ENCODE data around the gene MED22.
"Not testable (repeated sequence)": the region's sequence is repeated elsewhere in the genome, so short reads cannot be mapped to it uniquely, and the experiment has no call there.

MED22 gene

GRCh38 chr9:133327021-133327420, 20.9 kb downstream of the MED22 start:
- peaks cover 16% of the 10 kb centered on the region for H3K9me3 ChIP-seq (ENCODE audit: insufficient read depth, low read depth, low read length)
- not testable (repeated sequence) for H3K4me2 ChIP-seq (ENCODE audit: low read length); H4K8ac ChIP-seq (ENCODE audit: low read depth, low read length); H2AK5ac ChIP-seq (ENCODE audit: low read length); H3K4me3 ChIP-seq (ENCODE audit: low read depth, low read length); H2BK120ac ChIP-seq (ENCODE audit: insufficient read depth, low read length, poor library complexity); H3K18ac ChIP-seq (ENCODE audit: low read length); H3K4ac ChIP-seq (ENCODE audit: low read depth, low read length); H3K4me1 ChIP-seq (ENCODE audit: control insufficient read depth in 1 of 2, insufficient read depth in 2 of 2, low read length in 2 of 2); H3K14ac ChIP-seq (ENCODE audit: low read length); H3K27ac ChIP-seq (ENCODE audit: low read depth, low read length); H4K91ac ChIP-seq (ENCODE audit: low read depth, low read length); H3K79me2 ChIP-seq (ENCODE audit: control insufficient read depth, insufficient read depth, low read length, poor library complexity); H3K79me1 ChIP-seq (ENCODE audit: low read length); H4K12ac ChIP-seq (ENCODE audit: low read depth, low read length); H3K27me3 ChIP-seq (ENCODE audit: insufficient read depth, low read length); DNase-seq; H2BK12ac ChIP-seq (ENCODE audit: low read length); H3K23ac ChIP-seq (ENCODE audit: low read length); H2AFZ ChIP-seq (ENCODE audit: insufficient read depth, low read length, poor library complexity); H2BK5ac ChIP-seq (ENCODE audit: low read depth, low read length, poor library complexity); H3K9ac ChIP-seq (ENCODE audit: low read length)
- peaks cover 11 to 14% of the 10 kb centered on the region in 2 experiments for H3K36me3 ChIP-seq (ENCODE audit: control insufficient read depth in 1 of 2, insufficient read depth in 2 of 2, low read length in 2 of 2)
- no CpG with 5 or more reads among the region's 6 CpGs for WGBS (ENCODE audit: extremely low coverage, insufficient coverage, insufficient read length)

GRCh38 chr9:133323991-133324703, 23.8 kb downstream of the MED22 start:
- Histone ChIP-seq H3K79me2 (ENCODE audit: control insufficient read depth, insufficient read depth, low read length, poor library complexity) (no peaks in the 10 kb centered on the region), H2BK5ac (ENCODE audit: low read depth, low read length, poor library complexity) (no peak overlapping the region), H3K14ac (ENCODE audit: low read length) (no peak overlapping the region), H2AK5ac (ENCODE audit: low read length) (no peak overlapping the region), H3K23ac (ENCODE audit: low read length) (no peak overlapping the region), H4K8ac (ENCODE audit: low read depth, low read length) (no peak overlapping the region), H2BK12ac (ENCODE audit: low read length) (no peak overlapping the region), H3K27ac (ENCODE audit: low read depth, low read length) (no peak overlapping the region), H3K9me3 (ENCODE audit: insufficient read depth, low read depth, low read length) (peaks cover 16% of the 10 kb centered on the region), H2BK120ac (ENCODE audit: insufficient read depth, low read length, poor library complexity) (no peak overlapping the region), H4K12ac (ENCODE audit: low read depth, low read length) (no peak overlapping the region), H3K36me3 (ENCODE audit: control insufficient read depth in 1 of 2, insufficient read depth in 2 of 2, low read length in 2 of 2) (no peaks in the 10 kb centered on the region), H3K79me1 (ENCODE audit: low read length) (no peaks in the 10 kb centered on the region), H3K27me3 (ENCODE audit: insufficient read depth, low read length) (no peaks in the 10 kb centered on the region), H3K4me2 (ENCODE audit: low read length) (no peak overlapping the region), H4K91ac (ENCODE audit: low read depth, low read length) (no peak overlapping the region), H2AFZ (ENCODE audit: insufficient read depth, low read length, poor library complexity) (no peak overlapping the region), H3K9ac (ENCODE audit: low read length) (no peak overlapping the region), H3K4me1 (ENCODE audit: control insufficient read depth in 1 of 2, insufficient read depth in 2 of 2, low read length in 2 of 2) (no peaks in the 10 kb centered on the region), H3K18ac (ENCODE audit: low read length) (no peak overlapping the region), H3K4ac (ENCODE audit: low read depth, low read length) (no peak overlapping the region), H3K4me3 (ENCODE audit: low read depth, low read length) (no peak overlapping the region)
- no CpG with 5 or more reads among the region's 13 CpGs for WGBS (ENCODE audit: extremely low coverage, insufficient coverage, insufficient read length)
- no peak for DNase-seq

GRCh38 chr9:133323211-133323610, 24.7 kb downstream of the MED22 start:
- no peak overlapping the region for H3K27ac ChIP-seq (ENCODE audit: low read depth, low read length)
- H4K12ac ChIP-seq (ENCODE audit: low read depth, low read length): no peak overlapping the region
- no peaks in the 10 kb centered on the region for H3K4me1 ChIP-seq (ENCODE audit: control insufficient read depth in 1 of 2, insufficient read depth in 2 of 2, low read length in 2 of 2)
- H3K79me2 ChIP-seq (ENCODE audit: control insufficient read depth, insufficient read depth, low read length, poor library complexity): no peaks in the 10 kb centered on the region
- H4K8ac ChIP-seq (ENCODE audit: low read depth, low read length): no peak overlapping the region
- no peak overlapping the region for H3K23ac ChIP-seq (ENCODE audit: low read length)
- H2BK12ac ChIP-seq (ENCODE audit: low read length): no peak overlapping the region
- H3K18ac ChIP-seq (ENCODE audit: low read length): no peak overlapping the region
- H3K9ac ChIP-seq (ENCODE audit: low read length): no peak overlapping the region
- no peaks in the 10 kb centered on the region for H3K27me3 ChIP-seq (ENCODE audit: insufficient read depth, low read length)
- no peak for DNase-seq
- H3K4me2 ChIP-seq (ENCODE audit: low read length): no peak overlapping the region
- H2BK5ac ChIP-seq (ENCODE audit: low read depth, low read length, poor library complexity): no peak overlapping the region
- H3K79me1 ChIP-seq (ENCODE audit: low read length): no peaks in the 10 kb centered on the region
- no peak overlapping the region for H3K14ac ChIP-seq (ENCODE audit: low read length)
- no peaks in the 10 kb centered on the region for H3K36me3 ChIP-seq (ENCODE audit: control insufficient read depth in 1 of 2, insufficient read depth in 2 of 2, low read length in 2 of 2)
- H3K4ac ChIP-seq (ENCODE audit: low read depth, low read length): no peak overlapping the region
- H2AK5ac ChIP-seq (ENCODE audit: low read length): no peak overlapping the region
- no peak overlapping the region for H3K4me3 ChIP-seq (ENCODE audit: low read depth, low read length)
- H2BK120ac ChIP-seq (ENCODE audit: insufficient read depth, low read length, poor library complexity): no peak overlapping the region
- no peak overlapping the region for H2AFZ ChIP-seq (ENCODE audit: insufficient read depth, low read length, poor library complexity)
- peaks cover 16% of the 10 kb centered on the region for H3K9me3 ChIP-seq (ENCODE audit: insufficient read depth, low read depth, low read length)
- WGBS (ENCODE audit: extremely low coverage, insufficient coverage, insufficient read length): no CpG with 5 or more reads among the region's 10 CpGs
- H4K91ac ChIP-seq (ENCODE audit: low read depth, low read length): no peak overlapping the region

- Histone ChIP-seq H3K4me3 (ENCODE audit: low read depth, low read length) (no peak overlapping the region), H3K27ac (ENCODE audit: low read depth, low read length) (no peak overlapping the region), H4K8ac (ENCODE audit: low read depth, low read length) (no peak overlapping the region), H3K9me3 (ENCODE audit: insufficient read depth, low read depth, low read length) (peaks cover 16% of the 10 kb centered on the region), H4K12ac (ENCODE audit: low read depth, low read length) (no peak overlapping the region), H3K36me3 (ENCODE audit: control insufficient read depth in 1 of 2, insufficient read depth in 2 of 2, low read length in 2 of 2) (no peaks in the 10 kb centered on the region), H3K18ac (ENCODE audit: low read length) (no peak overlapping the region), H3K4ac (ENCODE audit: low read depth, low read length) (no peak overlapping the region), H2BK120ac (ENCODE audit: insufficient read depth, low read length, poor library complexity) (no peak overlapping the region), H3K4me1 (ENCODE audit: control insufficient read depth in 1 of 2, insufficient read depth in 2 of 2, low read length in 2 of 2) (no peaks in the 10 kb centered on the region), H4K91ac (ENCODE audit: low read depth, low read length) (no peak overlapping the region), H3K79me2 (ENCODE audit: control insufficient read depth, insufficient read depth, low read length, poor library complexity) (no peaks in the 10 kb centered on the region), H3K79me1 (ENCODE audit: low read length) (no peaks in the 10 kb centered on the region), H2BK5ac (ENCODE audit: low read depth, low read length, poor library complexity) (no peak overlapping the region), H3K4me2 (ENCODE audit: low read length) (no peak overlapping the region), H3K27me3 (ENCODE audit: insufficient read depth, low read length) (no peaks in the 10 kb centered on the region), H2BK12ac (ENCODE audit: low read length) (no peak overlapping the region), H2AK5ac (ENCODE audit: low read length) (no peak overlapping the region), H3K23ac (ENCODE audit: low read length) (no peak overlapping the region), H2AFZ (ENCODE audit: insufficient read depth, low read length, poor library complexity) (no peak overlapping the region), H3K9ac (ENCODE audit: low read length) (no peak overlapping the region), H3K14ac (ENCODE audit: low read length) (no peak overlapping the region)
- no peak for DNase-seq
- no CpG with 5 or more reads among the region's 14 CpGs for WGBS (ENCODE audit: extremely low coverage, insufficient coverage, insufficient read length)
These were observed 25.2 kb downstream of the MED22 start for GRCh38 chr9:133322701-133323100.

Data from trophoblast cell (in vitro differentiated cells and primary cell).